ENCODE measurements around the gene ARHGAP4.

ARHGAP4 gene

GRCh38 chrX:153961292-153961691, 35.2 kb upstream of the ARHGAP4 start:
- no peak for DNase-seq

DNA sequence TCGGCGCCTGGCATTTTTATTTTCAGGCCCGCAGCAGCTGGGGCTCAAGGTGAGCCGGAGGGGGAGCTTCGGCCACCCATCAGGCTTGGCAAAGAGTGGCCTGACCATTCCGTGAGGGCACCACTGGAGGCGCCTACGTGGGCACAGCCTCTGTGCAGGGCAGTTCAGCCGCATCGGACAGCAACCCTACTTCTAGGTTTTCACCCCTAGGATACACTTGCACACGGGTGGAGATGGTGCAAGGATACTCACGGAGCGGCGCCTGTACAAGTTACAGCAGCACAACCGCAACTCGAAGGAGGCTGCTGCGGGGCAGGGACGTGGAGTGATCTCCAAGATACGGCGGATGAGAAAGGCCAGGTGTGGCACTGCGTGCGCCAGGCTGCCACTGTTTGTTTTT, 34.7 kb upstream of the ARHGAP4 start:
- DNase-seq, result no peak

- no peak for DNase-seq
These were observed 34.0 kb upstream of the ARHGAP4 start for GRCh38 chrX:153960077-153960476.

GRCh38 chrX:153959649-153960048, 33.6 kb upstream of the ARHGAP4 start:
- DNase-seq, result no peak

DNA sequence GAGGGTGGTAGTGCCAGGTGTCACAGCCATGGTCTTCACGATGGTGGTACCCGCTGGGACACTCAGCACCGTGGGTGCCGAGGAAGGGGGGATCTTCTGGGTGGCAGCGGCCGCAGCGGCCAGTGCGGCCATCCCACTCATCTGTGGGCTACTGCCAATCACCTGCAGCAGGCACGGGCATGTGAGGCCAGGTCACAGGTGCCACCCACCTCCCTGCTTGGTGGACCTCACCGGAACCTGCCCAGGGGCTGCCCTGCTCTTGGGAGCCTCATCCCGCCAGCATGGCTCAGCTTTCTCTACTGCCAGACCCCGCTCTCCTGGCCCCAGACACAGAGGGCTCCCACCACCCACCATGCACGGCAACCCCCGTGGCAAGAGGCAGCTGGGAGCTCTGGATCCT, 32.5 kb upstream of the ARHGAP4 start:
- DNase-seq, result no peak

DNA sequence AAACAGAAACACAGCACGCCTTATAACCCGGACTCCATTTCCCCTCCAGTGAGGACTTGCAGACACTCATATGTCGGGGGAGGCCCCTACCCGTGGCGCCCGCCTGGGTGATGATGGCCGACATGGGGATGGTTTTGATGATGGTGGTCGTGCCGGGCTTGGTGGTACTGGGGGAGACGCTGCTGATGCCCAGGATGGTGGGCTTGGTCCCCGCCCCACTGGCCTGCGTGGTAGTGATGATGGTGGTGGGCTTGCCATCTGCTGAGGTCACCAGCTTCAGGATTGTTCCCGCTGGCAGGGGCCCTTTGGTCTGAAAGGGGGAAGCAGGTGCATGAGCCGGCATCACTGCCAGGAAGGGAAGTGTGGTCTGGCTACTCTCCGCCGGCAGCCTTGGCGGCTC, 31.2 kb upstream of the ARHGAP4 start:
- no peak for DNase-seq

DNA sequence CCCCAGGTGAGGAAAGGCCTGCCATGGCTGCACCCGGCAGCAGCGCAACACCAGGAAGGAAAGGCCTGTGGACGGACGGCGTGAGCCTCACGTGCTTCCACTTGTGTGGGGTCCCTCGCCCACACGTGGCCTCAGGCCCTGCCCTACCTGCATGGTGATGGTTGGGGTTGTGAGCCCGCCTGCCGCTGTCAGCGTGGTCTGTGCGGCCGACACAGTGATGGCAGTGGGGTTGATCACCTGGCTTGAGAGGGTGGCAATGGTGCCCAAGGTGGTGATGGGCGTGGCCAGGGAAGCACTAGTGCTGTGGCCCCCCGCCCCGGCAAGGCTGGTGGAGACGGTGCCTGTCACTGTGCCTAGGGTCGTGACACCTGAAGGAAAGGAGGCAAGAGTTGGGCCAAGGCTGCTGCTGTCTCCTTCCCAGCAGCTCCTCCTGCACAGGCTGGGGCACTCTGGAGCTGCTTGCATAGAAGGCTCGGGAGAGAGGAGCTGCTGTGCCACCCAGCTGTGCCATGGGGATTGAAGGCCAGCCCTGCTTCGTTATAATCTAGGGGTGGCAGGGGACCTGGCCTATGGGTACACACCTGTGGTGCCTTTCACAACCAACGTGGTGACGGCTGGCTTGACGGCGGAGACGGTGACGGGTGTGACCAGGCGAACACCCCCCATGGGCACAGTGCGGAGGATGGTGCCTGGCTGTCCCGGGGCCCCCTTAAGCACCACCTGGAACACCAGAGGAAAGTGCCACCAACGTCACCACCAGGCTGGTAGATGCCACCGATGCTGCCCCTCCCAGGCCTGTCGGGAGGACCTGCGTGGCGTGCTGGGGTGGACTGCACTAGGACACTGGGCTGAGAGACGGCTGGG, 30.2 kb upstream of the ARHGAP4 start:
- DNase-seq, result no peak

GRCh38 chrX:153955228-153955732, 29.2 kb upstream of the ARHGAP4 start:
- no peak for DNase-seq

GRCh38 chrX:153954558-153955227, 28.6 kb upstream of the ARHGAP4 start:
- DNase-seq, result no peak

DNA sequence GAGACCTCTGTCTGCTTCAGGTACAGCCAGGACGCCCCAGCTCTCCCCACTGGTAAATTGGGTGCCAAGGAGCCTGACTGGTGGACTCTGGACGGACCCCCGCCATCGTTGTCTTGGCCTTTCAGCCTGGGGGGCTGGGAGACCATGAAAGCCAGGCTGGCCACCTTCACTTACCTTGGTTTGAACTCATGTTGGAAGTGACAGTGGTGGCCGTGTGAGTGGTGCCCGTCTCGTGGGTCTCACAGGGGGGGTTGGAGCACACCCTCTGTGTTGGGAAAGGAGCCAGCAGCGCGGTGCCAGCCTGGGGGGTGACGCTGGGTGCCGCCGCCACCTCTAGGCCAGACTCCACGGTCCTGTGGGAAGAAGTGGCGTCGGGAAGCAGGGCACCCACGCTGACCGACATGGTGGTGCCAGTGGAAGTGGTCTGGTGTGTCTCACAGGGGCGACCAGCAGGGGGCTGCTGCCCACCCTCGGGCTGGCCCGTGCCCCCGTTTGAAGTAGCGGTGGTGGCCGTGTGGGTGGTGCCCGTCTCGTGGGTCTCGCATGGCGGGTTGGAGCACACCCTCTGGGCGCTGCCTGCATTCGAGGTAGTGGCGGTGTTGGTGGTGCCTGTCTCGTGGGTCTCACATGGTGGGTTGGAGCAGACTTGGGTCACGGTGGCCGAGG, 28.0 kb upstream of the ARHGAP4 start:
- no peak for DNase-seq

- DNase-seq, result peak; percentile 83
These were observed 27.3 kb upstream of the ARHGAP4 start for GRCh38 chrX:153953342-153953830.

DNA sequence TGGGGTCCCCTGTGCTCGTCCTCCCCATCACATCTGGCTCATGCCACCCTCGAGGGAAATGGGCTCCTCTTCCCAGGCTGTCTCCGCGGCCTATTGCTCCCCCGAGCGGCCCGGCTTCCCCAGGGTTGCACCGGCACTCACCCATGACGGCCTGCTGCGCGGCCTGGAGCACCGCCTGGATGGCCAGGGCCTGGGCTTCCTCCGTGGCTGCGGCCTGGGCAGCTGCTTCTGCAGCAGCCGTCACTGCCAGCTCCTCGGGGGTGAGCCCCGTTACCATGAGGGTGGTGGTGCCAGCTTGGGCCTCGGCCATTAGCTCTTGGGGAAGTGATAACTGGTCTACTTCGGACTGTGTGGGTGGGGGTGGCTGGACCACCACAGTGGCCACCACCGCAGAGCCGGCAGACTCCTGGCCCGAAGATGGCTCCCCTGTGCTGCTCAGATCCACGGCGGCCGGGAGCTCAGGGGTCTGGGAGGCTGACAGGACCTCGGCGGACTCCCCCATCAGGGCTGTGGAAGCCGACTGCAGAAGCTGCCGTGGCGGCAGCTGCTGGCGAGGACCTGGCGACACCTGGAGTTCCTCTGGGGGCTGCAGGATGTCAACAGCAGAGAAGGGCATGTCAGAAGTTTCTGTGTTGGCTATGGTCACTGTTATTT, 26.4 kb upstream of the ARHGAP4 start:
- no peak for DNase-seq

DNA sequence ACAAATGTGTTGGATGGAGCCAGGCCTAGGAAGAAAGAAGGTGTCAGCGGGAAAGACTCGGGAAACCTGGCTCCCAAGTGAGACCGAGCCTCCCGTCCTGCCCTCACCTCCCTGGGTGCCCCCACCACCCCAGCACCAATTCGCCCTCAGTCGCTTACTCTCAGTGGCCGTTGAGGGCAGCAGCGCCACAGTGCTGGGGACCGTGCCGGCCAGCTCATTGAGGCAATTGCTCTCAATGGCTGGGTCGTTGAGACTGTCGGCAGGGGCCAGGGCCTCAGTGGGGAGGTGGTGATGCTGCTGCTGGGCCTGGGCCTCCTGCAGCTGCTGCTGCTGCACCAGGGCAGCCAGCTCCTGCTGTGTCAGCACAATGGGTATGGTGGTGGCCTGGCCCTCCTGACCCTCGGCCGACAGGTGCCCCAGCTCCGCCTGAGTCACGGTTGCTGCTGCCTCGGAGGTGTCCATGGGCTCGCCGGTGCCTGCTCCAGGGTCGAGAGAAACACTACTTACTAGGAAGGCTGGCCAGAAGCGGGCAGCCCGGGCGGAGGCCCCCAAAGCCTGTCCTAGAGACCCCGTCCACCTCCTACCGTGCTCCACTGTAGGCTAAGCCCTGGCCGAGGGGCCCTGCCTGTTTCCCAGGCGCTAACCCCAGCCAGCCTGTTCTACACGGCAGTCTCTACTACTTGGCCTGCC, 25.8 kb upstream of the ARHGAP4 start:
- no peak for DNase-seq

DNA sequence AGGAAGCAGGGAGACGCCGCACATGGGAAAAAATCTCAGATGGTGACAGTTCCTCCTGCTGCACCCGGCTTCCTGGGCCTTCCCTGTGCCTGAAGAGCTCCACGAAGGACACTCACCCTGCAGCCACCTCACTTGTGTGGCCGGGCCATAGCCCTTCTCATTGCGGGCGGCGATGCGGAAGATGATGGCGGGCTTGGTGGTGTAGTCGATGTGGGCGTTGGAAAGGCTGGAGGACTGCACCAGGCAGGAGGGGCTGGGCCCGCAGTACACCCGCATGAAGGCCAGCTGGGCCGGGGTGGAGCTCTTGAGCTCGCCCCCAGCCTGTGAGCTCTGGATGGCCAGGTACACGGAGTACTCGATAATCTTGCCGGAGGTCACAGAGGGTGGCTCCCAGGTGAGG, 24.1 kb upstream of the ARHGAP4 start:
- no peak for DNase-seq

GRCh38 chrX:153948847-153949805, 23.1 kb upstream of the ARHGAP4 start:
- no peak for DNase-seq

GRCh38 chrX:153948002-153948466, 22.0 kb upstream of the ARHGAP4 start:
- DNase-seq, result no peak

DNA sequence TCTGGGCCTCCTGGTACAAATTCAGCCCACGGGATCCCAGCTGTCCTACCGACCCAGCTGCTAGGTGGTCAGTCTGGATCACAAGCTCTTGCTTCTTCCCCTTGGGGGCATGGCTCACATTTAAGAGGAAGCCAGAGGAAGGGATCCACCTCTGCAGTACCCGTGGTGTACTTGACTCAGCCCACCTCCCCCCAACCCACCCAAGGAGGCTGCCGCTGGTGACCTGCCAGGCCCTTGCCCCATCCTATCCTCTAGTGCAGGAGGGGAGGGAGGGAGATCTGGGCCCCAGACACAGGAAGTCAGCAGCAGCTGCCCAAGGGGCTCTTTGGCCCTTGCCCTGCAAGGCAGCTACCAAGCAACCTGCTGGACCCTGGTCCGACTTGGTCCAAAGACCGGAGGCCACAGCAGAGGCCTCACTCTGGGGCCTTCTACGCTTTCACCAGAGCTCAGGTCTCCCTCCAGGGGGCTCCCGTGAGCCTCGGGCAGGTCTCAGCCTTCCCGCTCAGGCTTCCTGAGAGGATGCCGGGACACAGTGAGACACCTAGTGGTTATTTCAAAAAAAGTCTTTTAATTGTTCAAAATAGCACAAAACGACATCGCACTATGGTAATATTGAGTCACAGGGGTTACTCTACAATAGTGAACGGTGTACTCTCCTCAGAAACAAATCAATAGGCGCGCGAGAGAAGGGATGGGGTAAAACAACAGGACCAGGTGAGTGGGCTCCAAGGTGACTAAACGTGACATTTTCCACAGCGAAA, 21.1 kb upstream of the ARHGAP4 start:
- peak; percentile 92 for DNase-seq

GRCh38 chrX:153945956-153946943, 20.2 kb upstream of the ARHGAP4 start:
- no peak for DNase-seq

DNA sequence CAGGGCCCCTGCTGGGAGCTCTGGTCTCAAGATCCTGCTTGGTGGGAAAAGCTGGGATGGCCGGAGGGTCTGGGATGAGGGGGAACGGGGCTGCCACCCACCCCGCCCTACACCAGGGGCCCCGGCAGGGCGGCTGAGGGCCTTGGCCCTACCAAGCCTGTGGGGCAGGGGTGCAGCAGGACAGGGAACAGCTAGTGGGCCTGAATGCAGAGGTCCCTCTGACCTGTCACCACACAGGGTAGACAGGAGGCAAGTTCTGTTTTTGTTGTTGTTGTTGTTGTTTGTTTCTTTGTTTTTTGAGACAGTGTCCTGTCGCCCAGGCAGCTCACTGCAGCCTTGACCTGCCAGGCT, 18.7 kb upstream of the ARHGAP4 start:
- DNase-seq, result no peak

All from activated CD4-positive, alpha-beta T cell treated with anti-CD3 and anti-CD28 coated beads, Interleukin-10, Interleukin-2, amounts not matched to agents 100 ng/mL and 50 ng/mL, durations not matched to agents 16 hours and 8 hours (primary cell).